Measurements from ENCODE around the gene MINDY3. TPM values are rescaled to one million over a fixed set of nuclear protein-coding genes. Genes with fewer than 3 reads are reported as not detected.

The MINDY3 gene
- total and polyA plus RNA-seq, 7 donors: 15.0 to 39.2 (median 23.8) TPM

DNA sequence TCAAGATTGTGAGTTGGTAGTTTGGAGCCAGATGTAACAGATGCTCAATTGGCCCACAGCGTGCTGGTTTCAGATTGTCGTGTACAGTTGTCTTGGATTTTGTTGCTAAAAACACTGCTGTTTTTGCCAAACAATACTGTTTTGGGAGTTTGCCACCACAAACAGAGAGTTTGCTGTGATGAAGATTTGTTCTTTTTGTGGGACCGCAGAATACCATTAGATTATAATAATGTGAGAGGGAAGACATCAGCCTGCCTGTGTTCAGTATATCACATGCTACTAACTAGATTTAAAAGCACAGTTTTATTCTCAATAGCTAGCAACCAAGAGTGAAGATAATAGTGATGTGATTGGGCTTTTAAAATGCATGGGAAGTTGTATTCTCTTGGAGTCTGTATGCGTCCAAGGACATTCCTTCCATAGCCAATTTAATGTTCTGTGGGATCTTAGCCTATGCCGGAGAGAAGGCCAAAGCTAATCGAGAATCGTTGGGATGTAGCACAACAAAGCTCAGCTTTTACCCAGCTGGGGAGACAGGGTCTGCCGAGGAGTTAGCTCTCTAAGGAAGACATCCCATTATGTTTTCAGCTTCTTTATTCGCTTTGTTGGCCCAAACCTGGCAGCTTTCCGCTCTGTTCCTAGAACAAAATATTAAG lies 121.9 kb downstream of the MINDY3 start:
- H3K27me3 ChIP-seq: no peaks in the 10 kb centered on the region
- no peaks in the 10 kb centered on the region for H3K9me3 ChIP-seq
- DNase-seq: no peak
- TF ChIP-seq POLR2AphosphoS5 (IDR thresholded peaks at IDR 0.05) (peak in 2 of 4 donors; percentile 5 to 32), CTCF (IDR thresholded peaks at IDR 0.05) (no peak), EP300 (IDR thresholded peaks at IDR 0.05) (no peak)
- intact Hi-C loops (cut with DNase I): no loop called here
- no peaks in the 10 kb centered on the region for H3K36me3 ChIP-seq
- peak overlapping the region in 3 of 4 donors; percentile 43 to 54 (median 45) for H3K27ac ChIP-seq
- no peaks in the 10 kb centered on the region for H3K4me1 ChIP-seq
- H3K4me3 ChIP-seq: no peak overlapping the region
- WGBS, 2 donors: 73 to 75% methylated on average over 10 of the region's 10 CpGs

GRCh38 chr10:15737656-15738055 lies 122.7 kb downstream of the MINDY3 start:
- no peaks in the 10 kb centered on the region for H3K4me1 ChIP-seq
- intact Hi-C loops (cut with DNase I): no loop called here
- H3K36me3 ChIP-seq: no peaks in the 10 kb centered on the region
- TF ChIP-seq EP300 (IDR thresholded peaks at IDR 0.05): no peak
- no peak for TF ChIP-seq CTCF (IDR thresholded peaks at IDR 0.05)
- no peak for TF ChIP-seq POLR2A (IDR thresholded peaks at IDR 0.05)
- TF ChIP-seq POLR2AphosphoS5 (IDR thresholded peaks at IDR 0.05): no peak
- peak overlapping the region in 1 of 4 donors; percentile 54 for H3K27ac ChIP-seq
- H3K9me3 ChIP-seq: no peaks in the 10 kb centered on the region
- H3K27me3 ChIP-seq: no peaks in the 10 kb centered on the region
- no peak overlapping the region for H3K4me3 ChIP-seq
- WGBS, 2 donors: 26 to 52% methylated on average over 5 of the region's 5 CpGs
- no peak for DNase-seq

DNA sequence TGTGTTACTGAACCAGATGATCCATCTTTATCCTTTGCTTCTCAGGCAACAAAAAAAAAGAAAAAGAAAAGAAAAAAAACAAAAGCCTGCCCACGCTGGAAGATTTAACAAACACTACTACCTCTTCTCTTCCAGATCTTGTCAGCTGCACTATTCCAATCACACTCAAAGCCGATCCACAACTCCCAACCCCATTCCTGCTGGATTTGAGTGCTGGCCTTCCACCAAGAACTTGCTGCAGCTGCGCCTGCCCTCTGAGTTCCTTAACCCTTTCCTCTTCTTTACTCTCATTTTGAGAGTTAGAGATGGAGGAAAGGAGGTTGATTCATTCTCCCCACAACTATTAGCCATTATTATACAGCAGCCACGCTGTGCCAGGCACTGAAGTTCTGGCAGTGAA lies 124.5 kb downstream of the MINDY3 start:
- H3K9me3 ChIP-seq: no peaks in the 10 kb centered on the region
- H3K4me3 ChIP-seq: no peak overlapping the region
- no peak overlapping the region for H3K27ac ChIP-seq
- TF ChIP-seq EP300 (IDR thresholded peaks at IDR 0.05): no peak
- no peak for TF ChIP-seq POLR2AphosphoS5 (IDR thresholded peaks at IDR 0.05)
- TF ChIP-seq CTCF (IDR thresholded peaks at IDR 0.05): no peak
- TF ChIP-seq POLR2A (IDR thresholded peaks at IDR 0.05): no peak
- DNase-seq: no peak
- 28 to 43% methylated on average over 4 of the region's 4 CpGs for WGBS, 2 donors
- H3K36me3 ChIP-seq: no peaks in the 10 kb centered on the region
- H3K27me3 ChIP-seq: no peaks in the 10 kb centered on the region
- intact Hi-C loops (cut with DNase I): no loop called here
- H3K4me1 ChIP-seq: no peaks in the 10 kb centered on the region

- WGBS, 2 donors: 74 to 98% methylated on average over 2 of the region's 2 CpGs
- H3K36me3 ChIP-seq: no peaks in the 10 kb centered on the region
- peaks cover 0 to 4% (median 2%) of the 10 kb centered on the region in 4 donors for H3K4me1 ChIP-seq
- intact Hi-C loops (cut with DNase I): no loop called here
- H3K27me3 ChIP-seq: no peaks in the 10 kb centered on the region
- no peak for DNase-seq
- no peak overlapping the region for H3K27ac ChIP-seq
- H3K9me3 ChIP-seq: no peaks in the 10 kb centered on the region
- no peak overlapping the region for H3K4me3 ChIP-seq
- TF ChIP-seq POLR2AphosphoS5 (IDR thresholded peaks at IDR 0.05): no peak
- TF ChIP-seq POLR2A (IDR thresholded peaks at IDR 0.05): no peak
- no peak for TF ChIP-seq EP300 (IDR thresholded peaks at IDR 0.05)
- no peak for TF ChIP-seq CTCF (IDR thresholded peaks at IDR 0.05)
These were observed 130.0 kb downstream of the MINDY3 start for GRCh38 chr10:15730341-15730740.

DNA sequence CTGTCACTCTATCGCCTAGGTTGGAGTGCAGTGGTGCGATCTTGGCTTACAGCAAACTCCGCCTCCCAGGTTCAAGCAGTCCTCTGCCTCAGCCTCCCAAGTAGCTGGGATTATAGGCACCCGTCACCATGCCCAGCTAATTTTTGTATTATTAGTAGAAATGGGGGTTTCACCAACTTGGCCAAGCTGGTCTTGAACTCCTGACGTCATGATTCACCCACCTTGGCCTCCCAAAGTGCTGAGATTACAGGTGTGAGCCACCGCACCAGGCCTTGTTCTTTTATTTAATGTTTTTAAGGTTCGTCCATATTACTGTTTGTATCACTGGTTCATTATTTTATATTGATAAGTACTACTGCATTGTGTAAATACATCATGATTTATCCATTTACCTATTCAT lies 130.4 kb downstream of the MINDY3 start:
- WGBS, 2 donors: 93 to 95% methylated on average over 7 of the region's 7 CpGs
- Histone ChIP-seq H3K9me3 (no peaks in the 10 kb centered on the region), H3K4me1 (peaks cover 0 to 8% (median 3%) of the 10 kb centered on the region in 4 donors), H3K27me3 (no peaks in the 10 kb centered on the region), H3K4me3 (no peak overlapping the region), H3K36me3 (no peaks in the 10 kb centered on the region), H3K27ac (no peak overlapping the region)
- intact Hi-C loops (cut with DNase I): no loop called here
- TF ChIP-seq CTCF (IDR thresholded peaks at IDR 0.05): no peak
- no peak for TF ChIP-seq EP300 (IDR thresholded peaks at IDR 0.05)
- TF ChIP-seq POLR2AphosphoS5 (IDR thresholded peaks at IDR 0.05): no peak
- TF ChIP-seq POLR2A (IDR thresholded peaks at IDR 0.05): no peak
- no peak for DNase-seq
